Osteoblast (primary cell): ENCODE data around the gene FBN3. TPM values are rescaled to one million over a fixed set of nuclear protein-coding genes. Genes with fewer than 3 reads are reported as not detected.

Experiments used
- DNase-seq: peaks from one replicate; pipeline ENCODE4 v3.0.0; 2011; ENCODE audit warnings: low spot score, mixed read lengths; ENCODE audit not compliant: insufficient read length; ENCODE audit errors: missing footprints
- H2AFZ ChIP-seq: 2 replicates; pipeline ENCODE4 v1.6.0; 2011; ENCODE audit warnings: mild to moderate bottlenecking, low read length
- H3K27ac ChIP-seq: 2 replicates; pipeline ENCODE4 v1.5.1; 2011; ENCODE audit warnings: mild to moderate bottlenecking, low read depth, low read length, moderate library complexity
- H3K27me3 ChIP-seq: 2 replicates; pipeline ENCODE4 v1.6.0; 2012; ENCODE audit warnings: mild to moderate bottlenecking, control low read depth, inconsistent platforms, low read length, moderate library complexity; ENCODE audit not compliant: insufficient read depth
- H3K36me3 ChIP-seq: 2 replicates; pipeline ENCODE4 v1.5.1; 2011; ENCODE audit warnings: mild to moderate bottlenecking, low read length, control low read depth, moderate library complexity; ENCODE audit not compliant: insufficient read depth
- H3K4me1 ChIP-seq: 2 replicates; pipeline ENCODE4 v1.5.1; 2011; ENCODE audit warnings: mild to moderate bottlenecking, low read length, control low read depth, moderate library complexity; ENCODE audit not compliant: insufficient read depth
- H3K4me2 ChIP-seq: 2 replicates; pipeline ENCODE4 v1.6.0; 2011; ENCODE audit warnings: mild to moderate bottlenecking, low read length; ENCODE audit not compliant: insufficient read depth
- H3K4me3 ChIP-seq: fragments of 200-600 bp; sonication (generic); 3 replicates; pipeline ENCODE4 v1.5.1; 2012; ENCODE audit warnings: mild to moderate bottlenecking, low read length, inconsistent platforms; ENCODE audit not compliant: insufficient read depth
- H3K79me2 ChIP-seq: 2 replicates; pipeline ENCODE4 v1.6.0; 2012; ENCODE audit warnings: mild to moderate bottlenecking, low read length, control low read depth, inconsistent platforms; ENCODE audit not compliant: insufficient read depth
- H3K9me3 ChIP-seq: 2 replicates; pipeline ENCODE4 v1.5.1; 2011; ENCODE audit warnings: low read depth, low read length, control low read depth
- H4K20me1 ChIP-seq: 2 replicates; pipeline ENCODE4 v1.6.0; 2012; ENCODE audit warnings: mild to moderate bottlenecking, low read length, control low read depth; ENCODE audit not compliant: insufficient read depth
- CTCF ChIP-seq: IDR thresholded peaks from 2 replicates; pipeline ENCODE4 v1.5.1; 2011; ENCODE audit warnings: mild to moderate bottlenecking, low read depth, low read length, moderate library complexity; ENCODE audit errors: extremely low read depth
- total RNA-seq: library from RNA; depleted of rRNA; stranded (reverse); fragments of >200 nt; gene quantifications from 2 replicates; pipeline ENCODE4 v1.2.3, GENCODE V29; 2012

FBN3 gene
- total RNA-seq, 1 donor: not detected

GRCh38 chr19:8094336-8094735 lies 55.1 kb downstream of the FBN3 start:
- Histone ChIP-seq H3K4me2 (no peak overlapping the region), H3K9me3 (peaks cover 18% of the 10 kb centered on the region), H3K4me1 (no peaks in the 10 kb centered on the region), H3K27ac (no peak overlapping the region), H3K27me3 (no peaks in the 10 kb centered on the region), H3K79me2 (no peaks in the 10 kb centered on the region), H4K20me1 (no peaks in the 10 kb centered on the region), H3K36me3 (no peaks in the 10 kb centered on the region), H3K4me3 (no peak overlapping the region), H2AFZ (no peak overlapping the region)
- peak; percentile 56 for DNase-seq
- TF ChIP-seq CTCF: no peak

- no peaks in the 10 kb centered on the region for H3K79me2 ChIP-seq
- H3K4me3 ChIP-seq: no peak overlapping the region
- peaks cover 18% of the 10 kb centered on the region for H3K9me3 ChIP-seq
- H2AFZ ChIP-seq: no peak overlapping the region
- no peaks in the 10 kb centered on the region for H3K4me1 ChIP-seq
- H3K27me3 ChIP-seq: no peaks in the 10 kb centered on the region
- no peaks in the 10 kb centered on the region for H3K36me3 ChIP-seq
- no peak for DNase-seq
- TF ChIP-seq CTCF: no peak
- H4K20me1 ChIP-seq: no peaks in the 10 kb centered on the region
- H3K27ac ChIP-seq: no peak overlapping the region
- H3K4me2 ChIP-seq: no peak overlapping the region
Observed at GRCh38 chr19:8093740-8094139, 55.7 kb downstream of the FBN3 start.

GRCh38 chr19:8090950-8091349 lies 58.4 kb downstream of the FBN3 start:
- Histone ChIP-seq H3K4me1 (no peaks in the 10 kb centered on the region), H3K36me3 (no peaks in the 10 kb centered on the region), H4K20me1 (no peaks in the 10 kb centered on the region), H2AFZ (no peak overlapping the region), H3K27me3 (no peaks in the 10 kb centered on the region), H3K4me3 (no peak overlapping the region), H3K9me3 (peaks cover 13% of the 10 kb centered on the region), H3K79me2 (no peaks in the 10 kb centered on the region), H3K27ac (no peak overlapping the region), H3K4me2 (no peak overlapping the region)
- no peak for TF ChIP-seq CTCF
- no peak for DNase-seq

GRCh38 chr19:8089664-8090601 lies 59.5 kb downstream of the FBN3 start:
- no peak for TF ChIP-seq CTCF
- no peak overlapping the region for H3K4me2 ChIP-seq
- DNase-seq: no peak
- H3K79me2 ChIP-seq: no peaks in the 10 kb centered on the region
- no peaks in the 10 kb centered on the region for H3K4me1 ChIP-seq
- H3K9me3 ChIP-seq: peaks cover 5% of the 10 kb centered on the region
- no peaks in the 10 kb centered on the region for H3K36me3 ChIP-seq
- H3K27me3 ChIP-seq: no peaks in the 10 kb centered on the region
- no peak overlapping the region for H3K27ac ChIP-seq
- no peak overlapping the region for H3K4me3 ChIP-seq
- no peaks in the 10 kb centered on the region for H4K20me1 ChIP-seq
- H2AFZ ChIP-seq: no peak overlapping the region
